ENCODE data around the gene ASCC1. TPM values are rescaled to one million over a fixed set of nuclear protein-coding genes. Genes with fewer than 3 reads are reported as not detected.

ASCC1 gene
- total and polyA plus RNA-seq, 2 of the 13 experiments (the other 11 are each of a cell fraction or from before 2014, with no cell fraction given) = 21.6 to 30.1 TPM

- Histone ChIP-seq H2AFZ (ENCODE audit: low read length) (no peak overlapping the region), H3K4me1 (ENCODE audit: insufficient read depth, low read length) (peaks cover 80% of the 10 kb centered on the region), H3K4me3 (replicated peaks in 1 of 3; ENCODE audit: insufficient read depth in 1 of 3, low read depth in 2 of 3, low read length in 3 of 3) (peak overlapping the region; percentile 50 to 74 (median 61)), H3K9ac (ENCODE audit: insufficient read depth, low read depth, low read length) (peak overlapping the region; percentile 74), H3K36me3 (replicated peaks in 1 of 2; ENCODE audit: control insufficient read depth in 1 of 2, insufficient read depth in 2 of 2, low read length in 2 of 2) (no peaks in the 10 kb centered on the region), H3K79me2 (ENCODE audit: insufficient read depth, low read length) (no peaks in the 10 kb centered on the region), H3K9me3 (ENCODE audit: low read length) (no peaks in the 10 kb centered on the region), H4K20me1 (ENCODE audit: insufficient read depth, low read length) (no peaks in the 10 kb centered on the region), H3K27ac (ENCODE audit: extremely low read length, insufficient read depth, low read length) (peak overlapping the region; percentile 91), H3K27me3 (ENCODE audit: control insufficient read depth in 1 of 2, insufficient read depth in 2 of 2, low read length in 2 of 2) (no peaks in the 10 kb centered on the region), H3K4me2 (ENCODE audit: low read depth, low read length) (peak overlapping the region; percentile 91)
- CTCF ChIA-PET (ENCODE audit: low intra/inter-chr PET ratio, low total read pairs) = no interaction called here
- 73% methylated on average over 7 of the region's 7 CpGs for WGBS (ENCODE audit: low lambda C conversion rate)
- ATAC-seq (peak; percentile 26), DNase-seq (ENCODE audit: low spot score) (no peak), FAIRE-seq (no peak)
- intact Hi-C loops (cut with micrococcal nuclease; ENCODE audit: unreplicated experiment) (loop anchor here (2.0 kb wide), 2 partner anchors 45 to 67 kb away; partner anchors contain the start of genes ANAPC16 and ASCC1), in situ Hi-C loops (cut with HindIII; ENCODE audit: extremely low pct_ligation_motif_present, low pct_unique_long_range_greater_than_20kb) (no loop called here)
- TF ChIP-seq ZNF770 (CRISPR knock-in tag; IDR thresholded peaks at IDR 0.05) = peak; percentile 32; the same call in 1 of the 2 replicates
- TF ChIP-seq ZBTB38 (CRISPR knock-in tag; IDR thresholded peaks at IDR 0.05) = peak; percentile 38; the same call in 1 of the 2 replicates
- peak; percentile 1; the same call in 1 of the 2 replicates for TF ChIP-seq BRD4 (CRISPR knock-in tag; IDR thresholded peaks at IDR 0.05)
- no peak for TF ChIP-seq ELF1 (CRISPR knock-in tag; IDR thresholded peaks at IDR 0.05)
- TF ChIP-seq ZFP36L1 (CRISPR knock-in tag; IDR thresholded peaks at IDR 0.05) = 0 out of 2 replicates have a peak, but pooled peaks have one; percentile 38
- 0 out of 2 replicates have a peak, but pooled peaks have one; percentile 13 for TF ChIP-seq ZNF747 (CRISPR knock-in tag; IDR thresholded peaks at IDR 0.05; ENCODE audit: borderline replicate concordance)
- no peak for TF ChIP-seq ZFY (CRISPR knock-in tag; IDR thresholded peaks at IDR 0.05)
- TF ChIP-seq ZNF510 (CRISPR knock-in tag; IDR thresholded peaks at IDR 0.05; ENCODE audit: low read depth) = peak; percentile 63; the same call in 1 of the 2 replicates
- TF ChIP-seq ZEB1 (IDR thresholded peaks at IDR 0.05; ENCODE audit: insufficient replicate concordance, low read depth) = peak; percentile 49
- peak; percentile 10; the same call in 1 of the 2 replicates for TF ChIP-seq POLR2AphosphoS5 (IDR thresholded peaks at IDR 0.05; ENCODE audit: low read depth, low read length)
- BruUV-seq (replicated peaks) = no TSS peak
- POLR2A ChIA-PET = interaction anchor here (1.6 to 5.8 kb wide), 4 partner anchors 12 to 64 kb away, joined by 6 to 155 read pairs (median 7); partner anchors contain the start of gene DDIT4
Observed at GRCh38 chr10:72261784-72262404, 45.8 kb upstream of the ASCC1 start.

All from HepG2 (cell line).